Central memory CD4-positive, alpha-beta T cell (primary cell): Measurements from ENCODE around the gene UPF2.
"Not testable (repeated sequence)": the region's sequence is repeated elsewhere in the genome, so short reads cannot be mapped to it uniquely, and the experiment has no call there.

ENCODE experiments used
- DNase-seq: peaks from one replicate; pipeline ENCODE4 v3.0.0; 2022

Gene UPF2

GRCh38 chr10:11901833-11902475 is 140.7 kb downstream of the UPF2 start:
- DNase-seq = no peak

GRCh38 chr10:11901454-11901832 is 141.2 kb downstream of the UPF2 start:
- DNase-seq = no peak

GRCh38 chr10:11901036-11901301 is 141.6 kb downstream of the UPF2 start:
- no peak for DNase-seq

- no peak for DNase-seq
These were observed 143.3 kb downstream of the UPF2 start for GRCh38 chr10:11899067-11899876.

GRCh38 chr10:11898372-11899066 is 144.1 kb downstream of the UPF2 start:
- DNase-seq = no peak

- no peak for DNase-seq
These were observed 144.6 kb downstream of the UPF2 start for GRCh38 chr10:11898033-11898371.

- no peak for DNase-seq
These were observed 145.9 kb downstream of the UPF2 start for GRCh38 chr10:11896549-11897200.

- no peak for DNase-seq
These were observed 147.0 kb downstream of the UPF2 start for GRCh38 chr10:11895598-11895997.

- DNase-seq = no peak
These were observed 147.5 kb downstream of the UPF2 start for GRCh38 chr10:11895108-11895466.

GRCh38 chr10:11894381-11895107 is 148.1 kb downstream of the UPF2 start:
- DNase-seq = no peak

- DNase-seq = no peak
These were observed 148.8 kb downstream of the UPF2 start for GRCh38 chr10:11893749-11894278.

GRCh38 chr10:11891776-11892486 is 150.7 kb downstream of the UPF2 start:
- DNase-seq = no peak

- not testable (repeated sequence) for DNase-seq
These were observed 153.3 kb downstream of the UPF2 start for GRCh38 chr10:11889263-11889662.

- no peak for DNase-seq
These were observed 155.0 kb downstream of the UPF2 start for GRCh38 chr10:11887381-11888227.

GRCh38 chr10:11886851-11887250 is 155.8 kb downstream of the UPF2 start:
- DNase-seq = no peak

- DNase-seq = no peak
These were observed 156.5 kb downstream of the UPF2 start for GRCh38 chr10:11886138-11886474.

- DNase-seq = no peak
These were observed 157.0 kb downstream of the UPF2 start for GRCh38 chr10:11885437-11886137.

- DNase-seq = no peak
These were observed 157.7 kb downstream of the UPF2 start for GRCh38 chr10:11884706-11885423.

GRCh38 chr10:11882646-11883375 is 159.8 kb downstream of the UPF2 start:
- DNase-seq = no peak
